ENCODE data around the gene ATG5.

DNA sequence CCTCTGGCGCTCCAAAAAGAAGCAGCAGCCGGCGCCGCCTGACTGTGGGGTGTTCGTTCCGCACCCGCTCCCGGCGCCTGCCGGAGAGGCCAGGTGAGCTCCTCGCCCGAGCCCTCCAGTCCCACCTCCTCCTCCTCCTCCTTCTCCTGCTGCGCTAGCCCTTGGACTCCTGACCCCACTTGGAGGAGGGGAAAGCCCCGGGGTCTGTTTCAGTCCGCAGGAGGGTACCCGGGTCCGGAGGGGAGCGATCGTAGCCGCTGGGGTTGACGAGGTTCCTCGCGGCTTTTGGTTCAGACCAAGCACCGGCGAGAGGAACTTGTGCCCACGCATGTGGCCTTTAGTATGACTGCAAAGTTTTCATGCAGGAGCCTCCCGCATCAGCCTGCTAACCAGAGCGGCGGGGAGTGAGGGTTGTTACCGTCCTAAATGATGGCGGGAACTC is 35.5 kb upstream of the ATG5 start:
- TF ChIP-seq, protein P1, sequence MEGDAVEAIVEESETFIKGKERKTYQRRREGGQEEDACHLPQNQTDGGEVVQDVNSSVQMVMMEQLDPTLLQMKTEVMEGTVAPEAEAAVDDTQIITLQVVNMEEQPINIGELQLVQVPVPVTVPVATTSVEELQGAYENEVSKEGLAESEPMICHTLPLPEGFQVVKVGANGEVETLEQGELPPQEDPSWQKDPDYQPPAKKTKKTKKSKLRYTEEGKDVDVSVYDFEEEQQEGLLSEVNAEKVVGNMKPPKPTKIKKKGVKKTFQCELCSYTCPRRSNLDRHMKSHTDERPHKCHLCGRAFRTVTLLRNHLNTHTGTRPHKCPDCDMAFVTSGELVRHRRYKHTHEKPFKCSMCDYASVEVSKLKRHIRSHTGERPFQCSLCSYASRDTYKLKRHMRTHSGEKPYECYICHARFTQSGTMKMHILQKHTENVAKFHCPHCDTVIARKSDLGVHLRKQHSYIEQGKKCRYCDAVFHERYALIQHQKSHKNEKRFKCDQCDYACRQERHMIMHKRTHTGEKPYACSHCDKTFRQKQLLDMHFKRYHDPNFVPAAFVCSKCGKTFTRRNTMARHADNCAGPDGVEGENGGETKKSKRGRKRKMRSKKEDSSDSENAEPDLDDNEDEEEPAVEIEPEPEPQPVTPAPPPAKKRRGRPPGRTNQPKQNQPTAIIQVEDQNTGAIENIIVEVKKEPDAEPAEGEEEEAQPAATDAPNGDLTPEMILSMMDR (IDR thresholded peaks at IDR 0.05; ENCODE audit: poor library complexity) = no peak
- no peak for TF ChIP-seq EZH2 (IDR thresholded peaks at IDR 0.05; ENCODE audit: borderline replicate concordance)
